HG03045 (cell line): ENCODE data around the gene STRN4.
A peak's percentile ranks its signal among the peaks of the same experiment; 100 is the strongest.

Source experiments
- ATAC-seq: cut with Tn5 transposase; IDR thresholded peaks from one replicate; pipeline ENCODE4 v1.9.1; 2021; ENCODE audit warnings: mild to moderate bottlenecking, moderate library complexity; ENCODE audit not compliant: unreplicated experiment

Gene STRN4

DNA sequence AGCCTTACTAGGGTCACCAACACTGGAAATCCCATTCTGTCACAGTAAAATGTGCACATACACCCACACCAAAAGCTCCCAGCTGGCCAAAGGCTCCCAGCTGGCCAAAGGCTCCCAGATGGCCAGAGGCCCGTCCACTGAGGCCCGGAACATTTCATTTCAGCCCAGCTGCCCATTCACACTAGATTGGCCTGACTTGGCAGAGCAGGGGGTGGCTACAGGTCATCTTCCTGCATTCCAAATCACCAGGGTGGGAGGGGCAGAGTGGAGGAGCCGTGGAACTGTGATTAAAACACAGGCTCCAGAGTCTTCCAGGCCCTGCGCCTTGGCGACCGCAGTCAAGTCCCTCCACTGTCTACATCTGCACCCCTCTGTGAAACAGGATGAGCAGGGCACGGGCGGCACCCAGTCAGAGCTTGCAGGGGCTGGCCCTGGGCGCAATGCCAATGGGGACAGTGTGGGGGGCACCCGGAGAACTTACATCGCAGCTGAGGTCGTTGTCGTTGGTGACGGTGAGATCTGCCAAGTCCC is 19.2 kb downstream of the STRN4 start:
- no peak for ATAC-seq

DNA sequence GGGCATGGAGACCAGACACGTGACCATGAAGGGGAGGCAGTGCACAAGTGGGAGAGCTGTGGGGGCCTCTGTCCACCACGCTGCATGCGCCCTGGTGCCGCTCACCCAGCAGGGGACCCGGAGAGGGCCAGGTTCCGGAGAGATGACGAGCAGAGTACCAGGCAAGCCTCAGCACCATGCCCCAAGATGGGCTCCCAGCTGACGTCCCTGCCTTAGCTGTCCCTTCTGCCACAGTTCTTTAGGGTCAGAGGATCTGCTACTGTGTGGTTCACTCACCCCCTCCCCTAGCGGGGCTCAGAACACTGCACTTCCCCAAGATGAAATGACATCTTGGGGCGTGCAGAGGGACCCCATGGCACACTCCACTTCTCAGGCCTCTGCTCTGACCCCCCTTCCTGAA is 19.7 kb downstream of the STRN4 start:
- no peak for ATAC-seq

DNA sequence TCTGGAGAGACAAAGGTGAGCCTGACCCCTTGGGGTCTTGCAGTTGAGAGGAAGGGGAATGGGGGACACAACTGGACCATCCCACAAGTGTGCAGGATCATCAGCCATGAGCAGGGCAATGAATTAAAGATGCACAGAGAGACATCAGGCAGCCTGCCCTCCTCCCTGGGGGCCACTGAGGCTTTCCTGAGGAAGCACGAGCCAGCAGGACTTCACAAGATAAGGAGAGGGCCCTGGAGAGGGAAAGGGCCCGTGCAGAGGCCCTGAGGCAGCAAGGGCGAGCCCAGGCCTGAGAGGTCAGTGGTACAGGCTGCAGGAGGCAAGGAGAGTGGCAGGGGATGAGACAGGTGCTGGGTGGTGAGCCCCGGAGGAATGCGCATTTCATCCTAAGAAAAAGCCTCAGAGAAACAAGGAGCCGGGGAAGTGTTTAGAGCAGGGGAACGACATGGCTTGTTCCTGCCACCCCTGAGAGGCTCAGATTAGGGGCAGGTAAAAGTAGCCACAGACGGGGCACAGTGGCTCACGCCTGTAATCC is 20.3 kb downstream of the STRN4 start:
- no peak for ATAC-seq

DNA sequence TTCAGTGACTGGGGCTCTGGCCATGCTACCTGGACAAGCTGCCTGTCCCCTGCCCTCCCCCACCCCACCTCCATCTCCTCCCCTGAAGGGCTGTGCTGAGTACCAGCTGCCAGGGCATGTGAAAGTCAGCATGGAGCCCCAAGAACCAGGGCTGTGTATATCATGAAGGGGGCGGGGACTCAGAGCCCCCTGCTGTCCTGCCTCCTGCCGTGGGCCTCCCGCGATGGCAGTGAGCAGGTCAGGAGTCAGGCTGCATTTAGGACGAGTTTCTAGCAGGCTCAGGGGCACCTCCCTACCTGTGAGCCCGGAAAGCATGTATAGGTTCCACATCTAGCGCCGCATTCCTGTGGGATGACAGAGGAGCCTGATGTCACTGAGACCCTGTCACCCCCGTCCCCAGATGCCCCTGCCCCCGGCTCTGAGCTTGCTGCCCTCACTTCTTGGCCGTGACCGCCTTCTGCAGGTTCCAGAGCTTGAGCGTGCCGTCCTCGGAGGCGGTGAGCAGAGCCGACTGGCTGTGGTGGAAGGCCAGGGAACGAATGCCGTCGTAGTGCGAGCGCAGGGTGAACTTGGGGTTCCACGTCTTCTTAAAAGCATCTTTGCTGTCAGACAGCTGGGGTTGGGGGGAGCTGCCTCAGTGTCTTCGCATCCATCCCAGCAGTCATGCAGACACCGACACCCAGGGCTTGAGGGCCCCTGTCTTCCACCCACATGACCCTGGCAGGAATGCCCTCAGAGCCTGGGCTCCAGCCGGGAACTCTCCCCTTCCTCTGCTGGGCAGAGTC is 21.0 kb downstream of the STRN4 start:
- no peak for ATAC-seq

DNA sequence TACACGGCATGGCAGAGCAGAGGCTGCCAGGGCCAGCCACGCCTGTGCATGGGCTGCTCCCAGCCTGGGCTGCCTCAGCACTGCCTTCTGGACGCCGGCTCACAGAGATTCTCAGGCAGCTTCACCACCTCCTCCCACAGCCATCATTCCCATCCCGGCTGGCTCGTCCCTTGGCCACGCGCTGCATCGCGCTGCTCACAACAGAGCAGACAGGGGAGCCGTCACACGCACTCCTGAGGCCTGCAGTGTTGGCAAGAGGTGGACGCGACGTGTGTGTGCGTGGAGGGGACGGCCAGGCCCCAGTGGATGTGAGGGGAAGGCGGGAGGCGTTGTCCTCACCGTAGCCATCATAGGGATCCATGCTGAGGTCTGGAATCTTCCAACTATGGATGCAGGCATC is 21.8 kb downstream of the STRN4 start:
- no peak for ATAC-seq

DNA sequence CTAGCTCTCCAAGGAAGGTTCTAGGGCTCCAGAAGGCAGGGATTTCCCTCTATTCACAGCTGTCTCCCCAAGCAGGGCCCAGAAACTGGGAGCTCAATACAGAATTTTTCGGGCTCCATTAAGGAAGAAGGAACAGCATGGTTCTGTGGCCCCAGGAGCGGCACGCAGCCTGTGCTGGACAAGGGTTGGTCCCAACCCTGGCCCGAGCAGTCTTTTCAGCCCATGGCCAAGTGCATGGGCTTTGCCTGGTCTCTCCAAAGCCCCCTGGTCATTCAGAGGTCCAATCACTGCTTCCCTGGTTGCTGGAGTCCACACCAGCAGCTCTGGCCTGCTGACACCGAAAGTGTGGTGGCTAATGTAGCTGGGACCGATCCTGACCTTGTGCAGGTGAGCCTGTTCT is 22.8 kb downstream of the STRN4 start:
- no peak for ATAC-seq

DNA sequence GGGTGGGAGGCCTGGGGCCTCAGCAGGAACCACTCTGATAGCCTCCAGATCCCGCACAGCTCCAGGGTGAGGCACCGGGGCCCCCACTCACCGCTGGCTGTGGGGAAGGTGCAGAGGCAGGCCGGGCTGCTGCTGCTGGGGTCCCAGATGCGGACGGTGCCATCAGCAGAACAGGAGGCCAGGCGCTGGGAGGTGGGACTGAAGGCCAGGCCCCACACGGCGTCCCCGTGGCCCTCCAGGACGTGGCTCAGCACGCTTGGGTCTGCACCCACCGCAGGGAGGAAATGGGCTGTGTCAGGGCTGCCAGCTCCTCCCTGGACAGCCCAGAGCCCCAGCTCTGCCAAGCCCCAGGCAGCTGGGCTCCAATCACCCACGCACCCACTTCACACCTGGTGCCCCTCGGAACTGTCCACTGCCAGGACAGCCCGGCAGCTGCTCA is 23.2 kb downstream of the STRN4 start:
- ATAC-seq = no peak

DNA sequence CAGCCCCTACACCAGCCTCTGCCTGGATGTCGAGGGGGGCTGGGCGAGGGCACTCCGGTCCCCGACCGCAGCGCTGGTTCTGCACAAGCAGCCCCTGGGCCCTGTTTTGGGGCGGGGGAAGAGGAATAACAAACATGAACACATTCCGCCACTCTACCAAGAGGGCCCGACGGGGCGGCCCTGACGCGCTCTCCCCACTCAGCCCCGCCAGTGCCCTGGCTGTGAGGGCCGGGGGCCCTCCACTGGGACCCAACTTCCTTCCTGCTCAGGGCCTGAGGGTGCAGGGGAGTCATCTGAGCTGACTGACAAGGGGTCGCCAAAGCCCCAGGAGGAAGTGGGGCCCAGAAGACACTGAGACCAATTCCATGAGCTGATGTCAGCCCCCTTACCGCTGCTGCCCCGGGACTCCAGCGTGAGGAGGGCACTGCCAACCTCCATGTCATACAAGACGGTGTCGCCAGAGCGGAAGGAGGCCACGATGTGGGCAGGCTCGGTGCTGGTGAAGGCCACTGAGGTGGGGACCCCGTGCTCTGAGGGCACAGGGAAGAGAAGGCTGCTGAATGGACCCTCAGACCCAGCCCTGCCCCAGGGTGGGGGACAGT is 23.7 kb downstream of the STRN4 start:
- ATAC-seq = no peak

DNA sequence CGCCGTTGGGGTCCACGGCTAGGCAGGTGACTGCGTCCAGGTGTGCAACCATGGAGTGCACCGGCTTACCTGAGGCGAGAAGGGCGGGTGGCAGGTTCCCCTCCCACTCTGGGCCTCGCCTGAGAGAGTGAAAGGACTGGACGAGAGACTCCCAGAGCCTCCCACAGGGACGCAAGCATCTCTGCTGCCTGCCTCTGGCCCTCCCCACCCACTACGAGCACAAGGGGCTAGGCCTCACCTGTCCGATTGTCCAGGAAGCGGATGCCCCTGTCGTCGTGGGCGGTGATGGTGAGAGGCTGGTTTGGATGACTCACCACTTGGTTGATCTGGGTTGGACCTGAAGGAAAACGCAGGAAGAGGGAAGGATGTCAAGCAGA is 24.3 kb downstream of the STRN4 start:
- no peak for ATAC-seq

DNA sequence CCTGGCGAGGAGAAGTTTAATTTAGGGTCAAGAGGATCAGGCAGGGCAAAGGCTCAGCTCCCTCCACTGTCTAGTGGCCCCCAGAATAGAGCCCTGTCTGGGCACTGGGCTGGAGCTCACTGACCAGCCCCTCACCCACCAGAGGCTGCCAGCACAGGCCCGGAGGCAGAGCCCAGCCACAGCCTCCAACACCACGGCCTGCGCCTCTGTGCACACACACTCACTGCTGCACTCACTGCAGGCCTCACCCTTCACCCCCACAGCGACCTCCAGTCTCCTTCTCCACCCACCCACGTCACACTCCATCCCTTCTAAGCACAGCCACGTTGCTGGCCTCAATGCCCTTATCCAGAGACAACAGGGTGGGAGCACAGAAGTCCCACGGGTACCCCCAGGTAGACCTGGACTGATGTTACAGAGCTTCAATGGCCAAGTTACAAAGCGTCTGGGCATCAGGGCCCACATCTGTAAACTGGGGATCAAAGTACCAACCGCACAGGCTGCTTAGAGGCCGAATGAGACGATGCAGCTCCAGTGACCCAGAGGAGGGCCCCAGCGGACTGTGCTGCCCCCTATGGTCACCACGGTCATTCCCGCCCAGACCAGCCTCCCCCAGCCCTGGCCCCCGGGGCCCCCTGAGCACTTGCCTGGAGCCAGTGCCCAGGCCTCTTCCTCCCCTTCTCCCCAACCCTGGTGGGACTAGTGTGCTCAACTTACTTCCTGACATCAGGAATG is 24.8 kb downstream of the STRN4 start:
- no peak for ATAC-seq

DNA sequence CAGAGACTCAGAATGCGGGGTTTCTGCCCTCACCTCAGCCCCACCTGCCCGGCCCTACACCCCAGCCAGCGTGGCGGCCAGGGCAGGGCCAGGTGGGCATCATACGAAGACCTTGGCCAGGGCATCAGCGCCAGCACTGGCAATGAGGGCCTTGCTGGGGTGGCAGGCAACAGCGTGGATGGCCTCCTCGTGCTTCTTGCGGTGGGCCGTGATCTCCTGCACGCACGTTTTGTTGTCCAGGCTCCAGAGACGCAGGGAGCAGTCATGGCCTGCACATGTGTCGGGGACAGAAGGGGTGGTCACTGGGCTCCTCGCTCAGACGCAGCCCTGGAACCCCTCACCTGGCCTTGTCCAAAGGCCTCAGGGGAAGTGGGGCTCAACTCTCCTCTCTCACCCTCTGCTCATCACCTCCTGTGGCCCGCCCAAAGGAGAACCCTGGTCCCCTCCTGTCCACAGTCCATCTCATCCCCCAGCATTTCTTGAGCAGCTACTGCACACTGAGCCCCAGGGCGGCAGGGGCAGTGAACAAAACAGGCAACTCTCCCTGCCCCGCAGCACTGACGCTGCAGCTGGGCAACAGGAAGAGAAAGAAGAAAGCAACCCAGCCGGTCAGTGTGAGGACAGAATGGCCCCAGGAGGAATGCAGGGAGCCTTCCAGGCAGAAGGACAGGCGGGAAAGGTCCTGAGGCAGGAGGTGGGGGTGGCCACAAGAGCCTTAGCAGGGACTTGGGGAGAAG is 25.6 kb downstream of the STRN4 start:
- no peak for ATAC-seq

DNA sequence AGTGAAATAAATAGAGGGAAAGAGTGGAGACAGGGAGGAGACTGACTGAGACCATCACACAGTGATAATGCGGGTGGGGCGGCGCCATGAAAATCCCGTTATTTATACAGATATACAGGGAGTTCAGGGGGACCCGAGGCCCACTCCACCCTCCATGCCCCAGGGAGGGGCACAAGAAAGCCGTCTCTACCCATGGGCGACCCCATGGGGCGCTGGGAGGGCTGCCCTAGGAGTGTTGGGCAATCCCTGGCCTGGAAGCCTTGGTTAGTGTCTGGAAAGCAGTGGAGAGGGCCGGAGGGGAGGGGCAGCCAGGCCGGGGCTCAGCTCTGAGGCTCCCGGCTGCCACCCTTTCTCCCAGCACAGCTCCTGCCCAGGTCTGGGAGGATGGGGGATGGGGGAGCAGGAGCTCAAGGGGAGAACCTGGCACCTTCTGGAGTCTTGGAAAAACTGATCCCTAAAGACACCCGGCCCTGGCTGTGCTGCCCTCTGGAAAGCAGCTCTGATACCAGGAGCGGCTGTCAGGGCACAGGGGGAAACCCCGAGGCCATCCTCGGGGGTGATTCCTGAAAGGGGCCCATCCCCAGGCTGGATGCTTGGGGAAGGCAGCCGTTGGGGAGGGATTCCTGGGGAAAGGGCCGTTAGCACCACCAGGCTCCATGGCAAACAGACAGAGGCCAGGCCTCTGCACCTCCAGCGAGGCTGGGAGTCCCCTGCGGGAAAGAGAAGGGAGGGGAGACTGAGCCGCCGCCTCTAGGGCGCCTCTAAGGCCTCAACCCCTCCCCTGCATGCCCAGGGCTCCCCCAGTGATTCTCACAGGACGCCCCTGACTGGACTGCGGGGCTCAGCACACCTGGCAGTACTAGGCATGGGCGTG is 26.4 kb downstream of the STRN4 start:
- ATAC-seq = no peak

DNA sequence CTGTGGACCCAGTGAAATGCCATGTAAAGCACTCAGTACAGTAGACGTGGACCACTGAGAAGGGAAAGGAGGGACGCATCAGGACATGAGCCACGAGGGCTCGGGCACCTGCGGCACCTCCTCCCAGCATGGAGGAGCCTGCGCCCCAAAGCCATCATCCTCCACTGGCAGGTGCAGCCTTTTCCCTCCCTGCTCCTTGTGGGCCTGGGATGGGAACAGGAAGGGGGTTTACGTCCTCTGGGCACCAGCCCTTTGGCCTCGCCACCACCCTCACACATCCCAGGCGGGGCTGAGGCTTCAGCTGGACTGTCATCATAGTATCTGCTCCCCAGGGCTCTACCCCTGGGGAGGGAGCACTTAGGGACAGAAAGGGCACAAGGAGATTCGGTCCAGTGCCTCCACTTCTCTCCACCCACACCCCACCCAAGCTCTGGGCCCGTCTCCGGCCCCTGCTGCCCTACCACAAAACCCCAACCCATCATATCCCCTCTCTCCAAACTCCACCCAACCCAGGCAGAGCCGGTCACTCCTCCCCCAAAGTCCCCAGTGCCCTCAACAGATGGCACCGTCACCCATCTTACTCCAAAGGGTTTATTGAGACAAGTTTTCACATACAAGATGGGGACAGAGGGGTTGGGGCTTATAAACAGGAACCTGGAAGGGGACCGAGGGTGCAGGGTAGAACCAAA is 27.2 kb downstream of the STRN4 start:
- no peak for ATAC-seq

DNA sequence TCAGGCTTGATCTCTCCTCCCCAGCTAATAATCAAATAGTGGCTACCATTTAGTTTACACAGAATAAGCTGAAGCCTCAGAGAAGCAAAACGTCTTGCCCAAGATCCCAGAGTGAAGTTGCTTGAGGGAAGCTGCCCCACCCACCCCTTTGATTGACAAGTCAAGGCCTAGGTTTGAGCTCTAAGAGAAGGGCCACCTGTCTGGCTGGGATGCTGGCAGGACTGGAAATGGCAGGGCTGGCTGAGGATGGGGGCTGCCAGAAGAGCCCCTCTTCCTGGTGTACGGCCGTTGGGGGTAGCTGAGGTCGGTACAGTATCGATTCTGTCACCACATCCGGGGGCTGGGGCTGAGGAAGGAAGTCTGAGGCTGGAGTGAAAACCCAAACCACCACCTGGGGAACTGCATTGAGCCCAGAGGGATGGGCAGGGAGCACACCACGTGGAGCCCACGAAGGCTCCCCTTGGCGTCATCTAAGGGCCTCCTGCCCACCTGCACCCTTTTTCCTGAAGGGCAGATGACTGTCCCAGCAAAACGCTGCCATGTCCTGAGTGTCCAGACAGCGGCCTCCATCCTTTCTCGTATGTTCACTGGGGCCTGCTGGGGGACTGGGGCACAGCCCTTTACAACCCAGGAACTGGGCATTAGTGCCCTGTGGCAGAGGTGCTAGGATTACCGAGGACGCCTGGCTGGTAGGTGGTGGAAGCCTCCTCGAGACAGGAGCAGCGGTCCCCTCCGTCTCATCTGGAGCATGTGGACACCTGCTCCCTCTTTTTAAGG is 27.9 kb downstream of the STRN4 start:
- no peak for ATAC-seq

DNA sequence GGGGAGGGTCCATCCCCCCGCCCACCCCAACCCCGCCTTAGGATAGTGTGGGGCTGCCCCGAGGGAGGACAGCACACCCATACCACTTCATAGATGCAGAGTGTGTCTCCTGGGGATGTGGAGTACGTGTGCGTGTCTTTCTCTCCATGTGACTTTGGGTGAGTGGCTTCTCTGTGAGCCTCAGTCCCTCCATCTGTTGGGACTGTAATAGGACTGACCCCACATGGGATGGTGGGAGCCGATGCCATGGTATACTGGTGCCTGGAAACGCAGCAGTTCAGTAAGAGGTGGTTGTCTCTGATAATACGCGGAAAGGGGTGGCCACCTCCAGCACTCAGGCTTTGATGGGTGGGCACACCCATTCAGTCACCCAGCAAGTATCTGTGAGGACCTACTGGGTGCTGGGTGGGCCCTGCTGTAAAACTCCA is 28.5 kb downstream of the STRN4 start:
- no peak for ATAC-seq

DNA sequence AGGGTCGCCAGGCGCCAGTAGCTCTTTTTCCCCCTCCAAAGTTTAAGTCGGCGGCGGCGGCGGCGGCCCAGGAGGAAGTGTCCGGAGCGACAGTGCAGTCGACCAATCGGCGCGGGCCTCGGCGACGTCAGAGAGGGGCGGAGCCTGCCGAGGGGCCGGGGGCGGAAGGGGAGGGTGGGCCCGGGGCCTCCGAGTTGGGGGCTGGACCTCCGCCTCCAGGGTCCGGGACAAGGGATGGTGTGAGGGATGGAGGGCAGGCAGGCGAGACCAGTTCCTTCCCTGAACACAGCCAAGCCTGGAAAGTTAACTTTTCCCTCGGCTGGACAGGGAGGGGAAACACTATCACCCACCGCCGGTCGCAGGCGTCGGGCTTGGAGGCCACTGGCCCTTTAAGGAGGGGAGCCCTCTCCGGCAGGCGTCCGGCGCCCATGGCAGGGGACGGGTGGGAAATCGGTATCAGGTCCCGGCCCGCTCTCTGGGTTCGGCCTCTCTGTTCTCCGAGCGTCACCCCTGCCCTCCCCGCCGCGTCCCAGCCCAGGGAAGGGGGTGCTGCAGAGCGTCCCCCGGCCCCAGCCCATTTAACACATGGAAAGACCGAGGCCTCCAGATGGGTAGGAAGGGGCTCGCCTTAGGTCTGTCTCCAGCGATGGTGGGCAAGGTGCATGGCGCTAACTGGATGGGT is 29.1 kb downstream of the STRN4 start, which contains the start of gene PRKD2:
PRKD2 (minus strand) TSS at position 81 of the 682 bp plus-strand sequence. CDS start 744 bp downstream, outside the sequence.
- peak; percentile 51 for ATAC-seq

DNA sequence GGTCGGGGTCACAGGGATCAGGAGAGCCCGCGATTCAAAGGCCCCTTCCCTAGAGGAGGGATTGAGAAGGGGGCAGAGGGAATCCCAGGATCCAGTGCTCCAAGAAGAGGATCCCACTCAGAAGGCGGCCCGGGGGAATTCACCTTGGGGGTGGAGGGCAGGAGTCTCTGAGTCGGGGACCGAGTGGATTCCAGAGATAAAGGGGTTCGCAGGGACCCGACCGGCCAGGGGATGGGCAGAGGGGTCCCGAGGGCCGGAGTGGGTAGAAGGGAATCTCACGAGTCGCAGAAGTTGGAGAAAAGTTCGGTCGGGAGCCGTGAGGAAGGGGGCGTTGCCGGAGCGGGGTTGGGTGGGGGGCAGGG is 29.6 kb downstream of the STRN4 start:
- no peak for ATAC-seq
